K562 (cell line): ENCODE data around the gene SCGB1C2. TPM values are rescaled to one million over a fixed set of nuclear protein-coding genes. Genes with fewer than 3 reads are reported as not detected.

Experiments
- ATAC-seq: fragments of 200-7000 bp; cut with Tn5 transposase; 3 replicates; pipeline ENCODE4 v1.9.1; 2020; ENCODE audit warnings: moderate library complexity
- BruUV-seq: library from RNA; stranded (reverse); fragments of 400-500 nt; replicated peaks from 2 replicates; lab custom pipeline; 2021; lab: Mats Ljungman, UMichigan
- CTCF ChIA-PET: fragments of 300-600 bp; formaldehyde crosslinking; extraction: SDS; loops from one replicate; lab custom pipeline; 2021; ENCODE audit warnings: low intra/inter-chr PET ratio; lab: Yijun Ruan, JAX
- POLR2A ChIA-PET: fragments of 300-600, 350-650 bp; sonication (Branson Sonifier 250); formaldehyde crosslinking; extraction: SDS; loops from one replicate; lab custom pipeline; 2021; ENCODE audit warnings: antibody characterized with exemption, inconsistent platforms; lab: Yijun Ruan, JAX
- DNase-seq, 4 experiments: peaks; one replicate each; pipeline versions ENCODE4 v3.0.0 to v3.0.0-alpha.2; 2011 to 2018; ENCODE audit warnings: low spot score in 3 of 4, mixed read lengths in 3 of 4; ENCODE audit errors: extremely low read depth in 1 of 4
- FAIRE-seq: peaks from 2 replicates; lab custom pipeline; 2011; peaks lifted over from hg19 to GRCh38; lab: Jason Lieb, UNC
- H2AFZ ChIP-seq: 2 replicates; pipeline ENCODE4 v1.6.0; 2011; ENCODE audit warnings: low read depth, low read length, control low read depth, inconsistent platforms
- H3K27ac ChIP-seq: fragments of 200-600 bp; 3 replicates; pipeline ENCODE4 v1.8.0; 2011; ENCODE audit warnings: low read depth, mild to moderate bottlenecking, control low read depth, inconsistent platforms, low read length, moderate library complexity, mixed read lengths; ENCODE audit errors: extremely low read depth
- H3K27me3 ChIP-seq, 2 experiments: fragments of 300-600 bp in 1 of 2; 2 replicates in 1 of 2; 3 replicates in 1 of 2; pipeline versions ENCODE4 v1.6.0 to v1.8.0; 2011; ENCODE audit warnings: inconsistent platforms in 2 of 2, low read length in 2 of 2, mild to moderate bottlenecking in 1 of 2, mixed read lengths in 1 of 2, moderate library complexity in 1 of 2; ENCODE audit not compliant: control insufficient read depth in 2 of 2, insufficient read depth in 2 of 2
- H3K36me3 ChIP-seq: fragments of 300-600 bp; 3 replicates; pipeline ENCODE4 v1.8.0; 2011; ENCODE audit warnings: mild to moderate bottlenecking, low read length, inconsistent platforms; ENCODE audit not compliant: control insufficient read depth, insufficient read depth
- H3K4me1 ChIP-seq, 2 experiments: fragments of 200-600 bp in 1 of 2; replicated peaks in 1 of 2; 2 replicates in 1 of 2; 3 replicates in 1 of 2; pipeline versions ENCODE4 v1.5.1 to v1.8.0; 2011; ENCODE audit warnings: inconsistent platforms in 2 of 2, low read length in 2 of 2, mild to moderate bottlenecking in 1 of 2, mixed read lengths in 1 of 2, moderate library complexity in 1 of 2; ENCODE audit not compliant: control insufficient read depth in 2 of 2, insufficient read depth in 2 of 2
- H3K4me2 ChIP-seq: 2 replicates; pipeline ENCODE4 v1.6.1; 2011; ENCODE audit warnings: low read length, control low read depth, inconsistent platforms, mixed read lengths; ENCODE audit not compliant: insufficient read depth
- H3K4me3 ChIP-seq: fragments of 200-600 bp; sonication (generic), shearing (Covaris generic); 2 replicates; pipeline ENCODE4 v1.5.1; 2016; ENCODE audit warnings: control low read depth, inconsistent platforms
- H3K79me2 ChIP-seq: fragments of 200-600 bp; 3 replicates; pipeline ENCODE4 v1.8.0; 2011; ENCODE audit warnings: low read length, inconsistent platforms; ENCODE audit not compliant: control insufficient read depth, insufficient read depth
- H3K9ac ChIP-seq, 2 experiments: 2 replicates each; pipeline versions ENCODE4 v1.6.0 to v1.6.1; 2011; ENCODE audit warnings: low read depth in 2 of 2, low read length in 2 of 2, control low read depth in 1 of 2, inconsistent platforms in 1 of 2, mild to moderate bottlenecking in 1 of 2, mixed read lengths in 1 of 2; ENCODE audit not compliant: insufficient read depth in 1 of 2
- H3K9me1 ChIP-seq: one replicate; pipeline ENCODE4 v1.6.0; 2011; ENCODE audit warnings: inconsistent platforms, mild to moderate bottlenecking, low read length, moderate library complexity; ENCODE audit not compliant: control insufficient read depth, insufficient read depth
- H3K9me3 ChIP-seq: replicated peaks from 2 replicates; pipeline ENCODE4 v1.5.1; 2011; ENCODE audit warnings: low read depth, low read length, inconsistent platforms; ENCODE audit not compliant: control insufficient read depth, insufficient read depth
- H4K20me1 ChIP-seq: replicated peaks from 2 replicates; pipeline ENCODE4 v1.6.1; 2011; ENCODE audit warnings: low read length, inconsistent platforms, mixed read lengths; ENCODE audit not compliant: control insufficient read depth, insufficient read depth
- ETV5 ChIP-seq: sonication (generic); formaldehyde crosslinking; IDR thresholded peaks from 2 replicates; pipeline ENCODE4 v1.4.0; 2020; ENCODE audit warnings: low read depth, mild to moderate bottlenecking, missing genetic modification reagents
- GABPA ChIP-seq: fragments of 200-800 bp; sonication (Bioruptor generic); conservative IDR thresholded peaks from 2 replicates; pipeline ENCODE4 v1.6.1; 2016; ENCODE audit warnings: low read depth, missing genetic modification characterization, missing compliant biosample characterization
- NONO ChIP-seq, 2 experiments: fragments of 200-400 bp in 1 of 2; fragments of 450-650 bp in 1 of 2; formaldehyde crosslinking in 1 of 2; IDR thresholded peaks; 2 replicates each; pipeline ENCODE4 v1.6.1; 2017; ENCODE audit warnings: low read depth in 2 of 2, mild to moderate bottlenecking in 2 of 2, moderate library complexity in 2 of 2, low read length in 1 of 2
- RCOR1 ChIP-seq, 2 experiments: IDR thresholded peaks; 2 replicates each; pipeline ENCODE4 v1.6.1; 2012; ENCODE audit warnings: low read depth in 2 of 2, low read length in 2 of 2, borderline replicate concordance in 1 of 2, improper control_type of control experiment in 1 of 2
- TCF3 ChIP-seq: sonication (generic); formaldehyde crosslinking; IDR thresholded peaks from 2 replicates; pipeline ENCODE4 v1.4.0; 2020; ENCODE audit warnings: mild to moderate bottlenecking, missing genetic modification reagents
- ZNF12 ChIP-seq: sonication (generic); formaldehyde crosslinking; IDR thresholded peaks from 2 replicates; pipeline ENCODE4 v1.4.0; 2020; ENCODE audit warnings: mild to moderate bottlenecking, missing genetic modification reagents
- WGBS: fragments of 100-300 bp; shearing (Covaris generic); methylation state at CpG from one replicate; pipeline ENCODE4 v1.1.6; 2016; ENCODE audit warnings: low coverage, mixed read lengths; ENCODE audit not compliant: insufficient coverage; ENCODE audit errors: missing lambda C conversion rate; 5-methylcytosine and 5-hydroxymethylcytosine counted together
- in situ Hi-C: fragments of 300-500 bp; cut with MboI; formaldehyde crosslinking; loops from 4 replicates; pipeline ENCODE4 v1.15.0; 2018; ENCODE audit warnings: inconsistent platforms, mixed read lengths
- intact Hi-C: fragments of 100-400 bp; cut with micrococcal nuclease; formaldehyde crosslinking; loops from 2 replicates; pipeline ENCODE4 v1.14.2; 2022
- polyA plus RNA-seq, 8 experiments: library from polyadenylated mRNA; depleted of rRNA in 4 of 8; stranded (reverse) in 5 of 8; unstranded in 3 of 8; fragments of >200 nt; fragmentation: Nextera tagmentation in 2 of 8; fragmentation: Illumina TruSeq in 1 of 8; extraction: Ambion mirVana in 2 of 8; extraction: Trizol in 1 of 8; gene quantifications; 2 replicates each; pipeline versions ENCODE4 v1.2.1 to v1.2.3, GENCODE V29; 2011 to 2014; ENCODE audit warnings: inconsistent platforms in 1 of 8, missing spikeins in 1 of 8
- total RNA-seq, 7 experiments: library from RNA; depleted of rRNA in 6 of 7; stranded (reverse); fragments of >200 nt in 6 of 7; fragmentation: Illumina TruSeq in 2 of 7; extraction: Trizol in 2 of 7; gene quantifications; 2 replicates each; pipeline versions ENCODE4 v1.2.1 to v1.2.3, GENCODE V29; 2011 to 2021; ENCODE audit warnings: low replicate concordance in 1 of 7
- TF ChIP-seq, protein P1 (sequence below), 2 experiments: IDR thresholded peaks; 2 replicates each; pipeline ENCODE4 v1.6.1; 2011; ENCODE audit warnings: borderline replicate concordance in 1 of 2, control low read depth in 1 of 2, low read depth in 1 of 2, low read length in 1 of 2, mild to moderate bottlenecking in 1 of 2, mixed read lengths in 1 of 2, moderate library complexity in 1 of 2; ENCODE audit not compliant: insufficient read depth in 1 of 2, insufficient read length in 1 of 2, poor library complexity in 1 of 2, severe bottlenecking in 1 of 2; ENCODE audit errors: extremely low read depth in 1 of 2
- TF ChIP-seq, protein P2 (sequence below), 2 experiments: fragments of 450-650 bp; IDR thresholded peaks; 2 replicates each; pipeline ENCODE4 v1.6.1; 2018; ENCODE audit warnings: mild to moderate bottlenecking in 2 of 2, low read depth in 1 of 2; ENCODE audit not compliant: partially characterized antibody in 2 of 2

The SCGB1C2 gene
- total and polyA plus RNA-seq, 9 of the 15 experiments (the other 6 are each of a cell fraction or from before 2014, with no cell fraction given): not detected

GRCh38 chr17:187130-187529 is 49.8 kb downstream of the SCGB1C2 start:
- FAIRE-seq (no peak), DNase-seq (no peak), ATAC-seq (no peak)
- BruUV-seq: no TSS peak
- ChIA-PET POLR2A (no interaction called here), CTCF (no interaction called here)
- no peak overlapping the region for H3K4me3 ChIP-seq
- H3K27ac ChIP-seq: no peak overlapping the region
- intact Hi-C loops (no loop called here), in situ Hi-C loops (no loop called here)
- no peaks in the 10 kb centered on the region for H3K79me2 ChIP-seq
- WGBS: 0% methylated on average over 2 of the region's 2 CpGs
- H3K4me1 ChIP-seq: no peaks in the 10 kb centered on the region
- no peak for TF ChIP-seq TCF3 (CRISPR knock-in tag)
- no peak for TF ChIP-seq ETV5
- TF ChIP-seq NONO (IDR thresholded peaks at IDR 0.05; ENCODE audit: low read depth in 2 of 2, low read length in 1 of 2): no peak
- TF ChIP-seq GABPA (tag): no peak
- TF ChIP-seq, protein P1, sequence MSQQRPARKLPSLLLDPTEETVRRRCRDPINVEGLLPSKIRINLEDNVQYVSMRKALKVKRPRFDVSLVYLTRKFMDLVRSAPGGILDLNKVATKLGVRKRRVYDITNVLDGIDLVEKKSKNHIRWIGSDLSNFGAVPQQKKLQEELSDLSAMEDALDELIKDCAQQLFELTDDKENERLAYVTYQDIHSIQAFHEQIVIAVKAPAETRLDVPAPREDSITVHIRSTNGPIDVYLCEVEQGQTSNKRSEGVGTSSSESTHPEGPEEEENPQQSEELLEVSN (IDR thresholded peaks at IDR 0.05; ENCODE audit: borderline replicate concordance in 1 of 2, extremely low read depth in 1 of 2, insufficient read depth in 1 of 2, insufficient read length in 1 of 2, low read depth in 1 of 2, low read length in 1 of 2, poor library complexity in 1 of 2, severe bottlenecking in 1 of 2): no peak
- TF ChIP-seq, protein P2, sequence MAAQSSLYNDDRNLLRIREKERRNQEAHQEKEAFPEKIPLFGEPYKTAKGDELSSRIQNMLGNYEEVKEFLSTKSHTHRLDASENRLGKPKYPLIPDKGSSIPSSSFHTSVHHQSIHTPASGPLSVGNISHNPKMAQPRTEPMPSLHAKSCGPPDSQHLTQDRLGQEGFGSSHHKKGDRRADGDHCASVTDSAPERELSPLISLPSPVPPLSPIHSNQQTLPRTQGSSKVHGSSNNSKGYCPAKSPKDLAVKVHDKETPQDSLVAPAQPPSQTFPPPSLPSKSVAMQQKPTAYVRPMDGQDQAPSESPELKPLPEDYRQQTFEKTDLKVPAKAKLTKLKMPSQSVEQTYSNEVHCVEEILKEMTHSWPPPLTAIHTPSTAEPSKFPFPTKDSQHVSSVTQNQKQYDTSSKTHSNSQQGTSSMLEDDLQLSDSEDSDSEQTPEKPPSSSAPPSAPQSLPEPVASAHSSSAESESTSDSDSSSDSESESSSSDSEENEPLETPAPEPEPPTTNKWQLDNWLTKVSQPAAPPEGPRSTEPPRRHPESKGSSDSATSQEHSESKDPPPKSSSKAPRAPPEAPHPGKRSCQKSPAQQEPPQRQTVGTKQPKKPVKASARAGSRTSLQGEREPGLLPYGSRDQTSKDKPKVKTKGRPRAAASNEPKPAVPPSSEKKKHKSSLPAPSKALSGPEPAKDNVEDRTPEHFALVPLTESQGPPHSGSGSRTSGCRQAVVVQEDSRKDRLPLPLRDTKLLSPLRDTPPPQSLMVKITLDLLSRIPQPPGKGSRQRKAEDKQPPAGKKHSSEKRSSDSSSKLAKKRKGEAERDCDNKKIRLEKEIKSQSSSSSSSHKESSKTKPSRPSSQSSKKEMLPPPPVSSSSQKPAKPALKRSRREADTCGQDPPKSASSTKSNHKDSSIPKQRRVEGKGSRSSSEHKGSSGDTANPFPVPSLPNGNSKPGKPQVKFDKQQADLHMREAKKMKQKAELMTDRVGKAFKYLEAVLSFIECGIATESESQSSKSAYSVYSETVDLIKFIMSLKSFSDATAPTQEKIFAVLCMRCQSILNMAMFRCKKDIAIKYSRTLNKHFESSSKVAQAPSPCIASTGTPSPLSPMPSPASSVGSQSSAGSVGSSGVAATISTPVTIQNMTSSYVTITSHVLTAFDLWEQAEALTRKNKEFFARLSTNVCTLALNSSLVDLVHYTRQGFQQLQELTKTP (IDR thresholded peaks at IDR 0.05; ENCODE audit: low read depth in 1 of 2, partially characterized antibody in 2 of 2): no peak
- TF ChIP-seq RCOR1 (IDR thresholded peaks at IDR 0.05; ENCODE audit: borderline replicate concordance in 1 of 2, low read depth in 2 of 2, low read length in 2 of 2): no peak
- no peak for TF ChIP-seq ZNF12 (CRISPR knock-in tag)
- H2AFZ ChIP-seq: no peak overlapping the region
- no peaks in the 10 kb centered on the region; a peak in 1 of 5 replicates for H3K27me3 ChIP-seq
- H3K9me3 ChIP-seq: no peaks in the 10 kb centered on the region
- no peak overlapping the region for H3K9ac ChIP-seq
- no peaks in the 10 kb centered on the region for H3K36me3 ChIP-seq
- H3K4me2 ChIP-seq: no peak overlapping the region
- H3K9me1 ChIP-seq: no peaks in the 10 kb centered on the region
- H4K20me1 ChIP-seq: no peaks in the 10 kb centered on the region
